Right lung (tissue), 5 donors: ENCODE measurements around the gene MVK. TPM values are rescaled to one million over a fixed set of nuclear protein-coding genes. Genes with fewer than 3 reads are reported as not detected.

ENCODE experiments used
- DNase-seq, 2 donors: peaks; one replicate each; pipeline ENCODE4 v3.0.0-alpha.2; 2013
- polyA plus RNA-seq, 5 donors: library from polyadenylated mRNA; unstranded; fragments of 120-200 nt; gene quantifications; one replicate each; pipeline versions ENCODE4 v1.2.1 to v1.2.3, GENCODE V29; 2013; ENCODE audit warnings: inconsistent platforms in 1 of 5, low replicate concordance in 1 of 5; ENCODE audit not compliant: insufficient read length in 5 of 5, insufficient read depth in 1 of 5

MVK gene
- polyA plus RNA-seq, 5 donors, result 12.3 to 22.3 (median 18.1) TPM

- no peak for DNase-seq
Observed at GRCh38 chr12:109563291-109564284, 10.0 kb upstream of the MVK start.

GRCh38 chr12:109566424-109566823, 7.2 kb upstream of the MVK start:
- DNase-seq, result no peak

DNA sequence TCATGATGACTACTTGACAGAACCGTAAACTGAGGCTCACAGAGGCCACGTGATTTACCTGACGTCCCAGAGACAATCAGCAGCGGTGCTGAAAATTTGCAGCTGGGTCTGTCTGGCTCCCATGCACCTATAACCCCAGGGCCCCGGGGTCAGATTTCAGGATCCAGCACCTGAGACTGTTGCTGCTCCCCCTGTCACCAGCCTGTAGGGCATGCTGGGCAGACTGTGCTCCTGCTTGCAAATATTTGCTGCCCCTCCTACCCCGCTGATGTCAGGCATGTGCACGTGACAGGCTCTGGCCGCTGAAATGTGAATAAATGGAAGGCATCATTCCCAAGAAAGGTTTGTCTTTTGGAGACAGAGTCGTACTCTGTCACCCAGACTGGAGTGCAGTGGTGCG, 6.3 kb upstream of the MVK start:
- no peak for DNase-seq

DNA sequence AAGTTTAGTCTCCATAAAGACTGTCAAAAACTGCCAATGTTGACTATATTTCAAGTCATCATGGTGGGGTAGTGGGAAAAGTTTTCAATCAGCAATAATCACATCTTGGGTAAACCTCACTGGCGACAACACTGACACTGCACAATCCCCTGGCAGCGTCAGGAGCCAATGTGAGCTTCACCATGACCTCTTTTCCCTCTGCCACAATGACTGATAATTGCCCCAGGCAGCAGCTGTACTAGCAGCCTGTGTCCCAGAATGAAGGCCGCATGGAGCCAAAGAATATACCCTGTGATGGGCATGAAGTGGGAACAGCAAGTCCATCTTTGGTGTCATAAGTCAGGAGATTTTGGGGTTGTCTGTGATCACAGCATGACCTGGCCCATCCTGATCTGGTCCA, 5.6 kb upstream of the MVK start:
- DNase-seq, result no peak

- no peak for DNase-seq
Observed at GRCh38 chr12:109568486-109568885, 5.1 kb upstream of the MVK start.

GRCh38 chr12:109571773-109572505, 1.7 kb upstream of the MVK start:
- DNase-seq, result no peak

DNA sequence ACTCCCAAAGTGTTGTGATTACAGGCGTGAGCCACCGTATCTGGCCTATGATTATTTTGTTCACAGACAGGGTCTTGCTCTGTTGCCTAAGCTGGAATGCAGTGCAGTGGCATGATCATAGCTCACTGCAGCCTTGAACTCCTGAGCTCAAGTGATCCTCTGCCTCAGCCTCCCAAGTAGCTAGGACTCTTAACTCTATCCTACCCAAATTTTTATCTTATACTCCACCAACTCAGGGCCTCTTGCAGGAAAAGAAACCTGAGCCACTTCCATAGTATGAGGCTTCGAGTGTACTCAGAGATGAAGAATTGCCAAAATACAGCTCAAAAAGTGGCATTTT, 1.1 kb upstream of the MVK start:
- DNase-seq, result no peak

DNA sequence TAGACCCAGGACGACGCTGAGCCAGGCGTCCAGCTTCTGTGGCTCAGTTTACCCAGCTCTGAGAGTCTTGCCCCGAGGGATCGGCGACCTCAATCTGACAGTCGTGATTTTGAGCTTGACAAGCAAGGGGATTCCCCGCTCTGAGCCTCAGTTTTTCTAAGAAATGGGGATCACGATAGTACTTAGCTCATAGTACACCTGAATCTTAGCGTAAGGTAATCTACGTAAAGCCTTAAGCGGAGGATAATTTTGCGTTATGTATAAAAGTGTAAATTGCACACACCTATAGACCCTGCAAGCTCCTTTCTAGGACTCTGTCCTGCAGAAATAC, 285 bp downstream of the MVK start:
- no peak for DNase-seq

DNA sequence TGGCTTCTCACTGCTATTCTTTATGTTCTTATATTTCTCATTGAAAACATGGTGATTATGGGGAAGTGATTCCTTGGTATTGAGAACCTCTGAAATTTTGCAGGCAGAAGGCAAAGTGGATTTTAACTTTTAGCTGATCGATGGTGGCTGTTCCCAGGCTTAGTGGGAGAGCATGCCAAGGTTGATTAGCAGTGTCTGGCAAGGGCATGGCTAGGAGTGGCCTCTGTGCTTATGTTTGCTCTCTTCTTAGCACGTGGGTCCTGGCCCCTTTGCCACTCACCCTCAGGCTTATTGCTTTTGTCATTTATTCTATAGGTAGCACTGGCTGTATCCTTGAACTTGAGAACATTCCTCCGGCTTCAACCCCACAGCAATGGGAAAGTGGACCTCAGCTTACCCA, 2.1 kb downstream of the MVK start:
- no peak for DNase-seq

DNA sequence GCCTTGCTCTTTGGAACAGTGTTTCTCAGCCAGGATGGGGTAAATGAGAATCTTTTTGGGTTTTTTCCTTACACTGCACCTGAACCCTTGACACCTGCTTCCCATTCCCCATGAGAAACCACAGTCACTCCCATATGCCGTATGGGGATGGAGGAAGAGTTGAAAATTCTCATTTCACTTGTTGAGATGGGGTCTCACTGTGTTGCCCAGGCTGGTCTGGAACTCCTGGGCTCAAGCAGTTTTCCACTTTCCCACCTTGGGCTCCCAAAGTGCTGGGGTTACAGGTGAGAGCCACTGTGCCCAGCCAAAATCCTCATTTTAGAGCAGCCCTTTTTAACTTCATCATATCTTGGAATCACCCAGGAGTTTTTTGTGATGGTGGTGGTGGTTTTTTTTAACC, 3.7 kb downstream of the MVK start:
- DNase-seq, result no peak

DNA sequence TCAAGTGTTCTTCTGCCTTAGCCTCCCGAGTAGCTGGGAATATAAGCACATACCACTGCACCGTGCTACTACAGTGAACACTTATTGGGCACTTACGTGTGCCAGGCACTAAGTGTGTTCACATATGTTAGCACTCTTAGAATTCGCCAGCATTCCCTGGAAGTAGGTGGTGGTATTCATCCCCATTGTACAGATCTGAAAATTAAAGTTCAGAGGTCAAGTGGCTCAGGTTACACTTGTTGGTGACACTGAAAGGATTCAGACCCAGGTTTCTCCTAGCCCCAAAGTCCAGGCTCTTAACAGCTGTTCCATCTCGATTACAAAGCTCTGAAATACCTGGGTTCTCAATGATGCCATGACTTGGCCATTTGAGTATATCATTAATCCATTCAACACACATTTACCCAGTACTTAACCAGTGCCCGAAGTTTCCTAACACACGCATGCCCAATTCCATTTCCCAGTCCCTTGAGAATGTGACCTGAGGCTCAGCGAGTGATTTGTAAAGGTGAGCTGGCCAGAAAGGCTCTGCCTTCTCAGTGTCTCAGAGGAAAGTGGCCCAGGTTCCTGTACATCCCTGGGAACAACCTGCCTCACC, 4.8 kb downstream of the MVK start:
- no peak for DNase-seq

DNA sequence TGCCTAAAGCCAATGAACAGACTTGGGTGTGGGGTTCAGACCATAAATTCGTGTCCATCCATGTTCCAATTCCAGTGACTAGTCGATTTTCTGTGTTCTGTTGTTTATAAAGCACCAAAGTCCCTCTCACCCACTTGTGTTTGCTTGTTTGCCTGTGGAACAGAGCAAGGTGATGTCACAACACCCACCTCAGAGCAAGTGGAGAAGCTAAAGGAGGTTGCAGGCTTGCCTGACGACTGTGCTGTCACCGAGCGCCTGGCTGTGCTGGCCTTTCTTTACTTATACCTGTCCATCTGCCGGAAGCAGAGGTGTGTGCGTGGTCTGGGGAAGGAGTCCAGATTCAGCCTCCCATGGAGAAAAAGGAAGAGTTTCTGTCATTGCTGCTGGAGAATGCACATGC, 6.0 kb downstream of the MVK start:
- no peak for DNase-seq

GRCh38 chr12:109580272-109580671, 6.7 kb downstream of the MVK start:
- DNase-seq, result no peak

DNA sequence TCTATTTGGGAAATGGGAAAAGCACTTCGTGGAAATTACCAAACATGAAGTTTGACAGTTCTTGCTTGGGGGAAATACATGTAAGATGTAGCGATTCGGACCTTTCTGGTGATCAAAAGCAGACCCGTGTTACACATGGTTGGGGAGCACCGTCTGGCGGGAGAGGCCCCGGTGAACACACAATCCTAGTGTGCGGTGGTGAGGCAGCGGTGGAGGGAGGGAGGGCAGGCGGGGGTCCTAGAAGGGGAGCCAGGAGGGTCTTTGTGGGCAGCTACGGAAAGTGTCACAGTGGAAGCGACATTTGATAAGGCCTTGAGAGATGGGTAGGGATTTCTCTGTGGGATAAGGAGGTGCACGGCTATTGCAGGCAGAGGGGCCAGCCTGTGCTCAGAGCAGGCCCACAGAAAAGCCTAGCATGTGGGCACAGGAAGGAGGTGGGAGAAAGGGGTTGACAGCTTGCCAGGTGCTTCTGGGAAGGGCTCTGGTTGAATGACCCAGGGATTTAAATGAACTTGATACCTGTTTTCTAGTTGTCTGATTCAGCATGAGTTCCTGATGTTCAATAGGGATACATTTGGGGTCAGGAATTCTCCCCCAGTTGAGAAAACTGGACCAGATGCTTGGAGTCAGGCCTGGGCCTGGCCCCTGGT, 7.2 kb downstream of the MVK start:
- no peak for DNase-seq

GRCh38 chr12:109581334-109581691, 7.7 kb downstream of the MVK start:
- no peak for DNase-seq

DNA sequence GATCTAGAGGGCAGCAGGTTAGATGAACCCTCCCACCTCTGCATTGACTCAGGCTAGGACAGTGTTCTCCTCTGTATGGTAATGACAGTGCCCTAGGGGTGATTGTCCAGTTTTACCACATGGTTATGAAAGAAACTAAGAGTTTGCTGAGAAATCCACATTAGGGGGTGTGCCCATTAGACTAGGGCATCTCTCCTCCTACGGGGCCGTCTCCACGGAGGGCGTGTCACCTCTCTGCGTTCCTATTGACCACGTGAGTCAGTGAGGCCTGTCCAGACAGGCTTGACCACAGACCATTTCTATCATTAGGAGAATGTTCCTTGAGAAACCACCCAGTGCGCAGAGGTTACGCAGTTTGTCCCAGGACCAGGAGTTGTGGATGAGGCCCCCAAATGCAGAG, 8.3 kb downstream of the MVK start:
- no peak for DNase-seq

GRCh38 chr12:109582636-109583035, 9.0 kb downstream of the MVK start:
- peak in 1 of 2 donors; percentile 18 for DNase-seq

GRCh38 chr12:109583733-109584132, 10.1 kb downstream of the MVK start:
- no peak for DNase-seq

DNA sequence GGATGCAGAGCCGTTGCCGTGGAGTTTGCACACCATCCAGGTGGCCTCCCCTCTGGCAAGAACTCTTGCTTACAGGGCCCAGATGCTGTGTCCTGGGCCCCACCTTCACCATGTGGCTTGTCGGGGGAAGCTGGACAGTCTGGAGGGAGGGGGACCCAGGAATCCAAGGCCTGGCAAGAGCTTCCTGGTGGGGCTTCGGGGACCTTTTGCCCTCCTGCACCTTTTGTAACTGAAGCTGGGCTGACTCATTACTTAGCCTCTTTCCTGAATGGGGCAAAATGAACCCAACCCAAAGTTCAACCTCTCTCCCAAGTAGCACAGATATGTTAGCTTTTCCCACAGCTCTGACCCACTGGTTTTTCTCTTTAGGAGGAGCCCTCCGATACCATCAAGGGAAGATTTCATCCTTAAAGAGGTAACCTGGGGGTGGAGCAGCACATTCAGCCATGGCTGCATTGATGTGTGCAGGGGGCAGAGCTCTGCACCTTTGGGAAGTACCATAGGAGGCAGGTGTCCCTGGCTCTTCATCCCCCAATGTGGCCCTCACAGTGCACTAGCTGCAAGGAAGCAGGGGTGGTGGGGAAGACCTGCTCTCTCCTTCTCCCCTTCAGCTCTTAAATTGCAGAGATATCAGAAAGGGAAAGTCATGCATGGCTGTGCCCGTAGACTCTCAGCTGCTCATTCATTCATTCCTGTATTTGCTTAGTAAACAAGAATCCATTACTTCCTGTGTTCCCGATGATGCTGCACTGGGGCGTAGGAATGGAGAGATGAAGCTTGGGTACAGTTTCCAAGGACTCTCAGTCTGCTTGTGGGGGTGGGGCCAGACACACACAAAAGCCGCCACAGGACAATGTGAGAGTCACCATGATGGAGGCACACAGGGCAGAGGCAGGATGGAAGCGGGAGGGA, 13.0 kb downstream of the MVK start:
- DNase-seq, result no peak

DNA sequence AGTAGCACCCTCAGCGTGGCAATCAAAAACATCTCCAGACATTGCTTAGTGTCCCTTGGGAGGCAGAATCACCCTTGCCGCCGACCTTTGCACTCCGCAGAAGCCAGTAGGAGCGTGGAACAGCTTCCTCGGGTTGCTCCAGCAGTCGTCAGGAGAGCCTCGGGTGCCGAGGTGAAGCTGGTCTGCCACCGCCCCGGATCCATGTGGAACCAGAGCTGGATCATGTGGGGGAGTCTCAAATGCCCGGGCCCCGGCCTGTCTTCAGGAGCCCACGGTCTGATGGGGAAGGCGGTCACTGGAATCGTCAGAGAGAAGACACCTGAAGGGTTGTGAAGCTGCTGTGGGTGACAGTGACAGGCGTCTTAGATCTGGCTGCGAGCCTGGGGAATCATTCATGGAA, 14.3 kb downstream of the MVK start:
- no peak for DNase-seq

DNA sequence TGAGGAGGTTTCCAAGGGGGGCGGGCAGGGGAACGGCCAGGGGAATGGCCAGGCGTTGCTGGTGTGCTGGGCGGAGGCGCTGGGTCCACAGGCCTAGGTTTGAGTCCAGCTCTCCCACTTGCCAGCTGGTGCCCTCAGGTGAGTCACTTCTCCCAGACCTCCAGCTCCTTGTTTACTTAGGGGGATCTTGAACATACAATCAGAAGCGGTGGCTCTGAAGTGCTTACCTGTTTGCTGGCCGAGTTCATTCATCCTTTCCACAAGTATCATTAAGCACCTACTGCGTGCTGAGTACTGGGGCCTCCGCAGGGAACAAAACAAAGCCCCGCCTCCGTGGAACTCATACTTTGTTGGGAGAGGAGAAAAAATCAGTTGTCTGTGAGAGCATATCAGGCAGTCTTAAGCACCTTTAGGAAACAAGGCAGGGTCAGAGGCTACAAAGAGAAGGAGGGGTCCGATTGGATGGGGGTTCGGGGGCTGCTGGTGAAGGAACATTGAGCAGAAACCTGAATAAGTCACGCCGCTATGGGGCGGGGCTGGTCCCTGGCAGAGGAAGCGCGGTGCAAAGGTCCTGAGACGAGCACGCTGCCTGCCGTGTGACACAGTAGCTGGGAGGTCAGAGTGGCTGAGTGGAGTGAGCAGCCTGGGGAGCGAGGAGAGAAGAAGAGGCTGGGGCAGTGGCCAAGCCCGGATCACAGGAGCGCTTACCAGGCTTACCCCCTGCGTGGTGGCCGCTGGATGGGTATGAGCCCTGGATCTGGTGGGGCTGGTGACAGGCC, 15.1 kb downstream of the MVK start:
- no peak for DNase-seq
